ENCODE results near the gene NAP1L4.

Gene NAP1L4

GRCh38 chr11:2992234-2992996 is at the start of gene NAP1L4:
Gene NAP1L4 (minus strand): TSS chr11:2992329. CDS start chr11:2979220, 13,109 bp downstream.
- H3K9me3 ChIP-seq: no peaks in the 10 kb centered on the region
- H3K27me3 ChIP-seq: no peaks in the 10 kb centered on the region
- H3K4me1 ChIP-seq: peaks cover 0 to 44% (median 36%) of the 10 kb centered on the region in 4 donors
- TF ChIP-seq CTCF (IDR thresholded peaks at IDR 0.05): peak in 1 of 2 experiments; percentile 7
- DNase-seq: peak; percentile 96 to 97
- peak within 1 kb of the TSS; percentile 90 to 95 for H3K27ac ChIP-seq
- H3K36me3 ChIP-seq: no peaks in the 10 kb centered on the region
- H3K4me3 ChIP-seq: peak within 1 kb of the TSS; percentile 81 to 89
- intact Hi-C loops (cut with DNase I; ENCODE audit: low total_unique reads): no loop called here

GRCh38 chr11:3040881-3041280 is 48.8 kb upstream of the NAP1L4 start:
- Histone ChIP-seq H3K36me3 (peaks cover 33 to 77% (median 53%) of the 10 kb centered on the region in 3 donors), H3K27me3 (no peaks in the 10 kb centered on the region), H3K9me3 (no peaks in the 10 kb centered on the region), H3K27ac (no peak overlapping the region), H3K4me1 (peaks cover 0 to 31% (median 23%) of the 10 kb centered on the region in 4 donors), H3K4me3 (no peak overlapping the region)
- no peak for DNase-seq
- TF ChIP-seq CTCF (IDR thresholded peaks at IDR 0.05): no peak
- intact Hi-C loops (cut with DNase I; ENCODE audit: low total_unique reads): no loop called here

- H3K4me3 ChIP-seq: no peak overlapping the region
- no peak for DNase-seq
- H3K4me1 ChIP-seq: peaks cover 0 to 12% (median 6%) of the 10 kb centered on the region in 4 donors
- intact Hi-C loops (cut with DNase I; ENCODE audit: low total_unique reads): loop anchor here (2.0 to 5.0 kb wide), 2 partner anchors 55 to 184 kb away; no protein-coding TSS in a partner anchor
- H3K36me3 ChIP-seq: peaks cover 44 to 87% (median 66%) of the 10 kb centered on the region in 3 donors
- H3K9me3 ChIP-seq: no peaks in the 10 kb centered on the region
- H3K27ac ChIP-seq: no peak overlapping the region
- TF ChIP-seq CTCF (IDR thresholded peaks at IDR 0.05): no peak
- no peaks in the 10 kb centered on the region for H3K27me3 ChIP-seq
Measured at GRCh38 chr11:3037945-3038271, 45.8 kb upstream of the NAP1L4 start.

GRCh38 chr11:3037040-3037944 is 45.2 kb upstream of the NAP1L4 start:
- Histone ChIP-seq H3K27ac (no peak overlapping the region), H3K27me3 (no peaks in the 10 kb centered on the region), H3K4me1 (peaks cover 0 to 6% (median under 1%) of the 10 kb centered on the region in 4 donors), H3K36me3 (peaks cover 44 to 91% (median 72%) of the 10 kb centered on the region in 3 donors), H3K4me3 (no peak overlapping the region), H3K9me3 (no peaks in the 10 kb centered on the region)
- TF ChIP-seq CTCF (IDR thresholded peaks at IDR 0.05): peak; percentile 70 to 81
- intact Hi-C loops (cut with DNase I; ENCODE audit: low total_unique reads): loop anchor here (2.0 to 5.0 kb wide), 2 partner anchors 56 to 185 kb away; no protein-coding TSS in a partner anchor
- DNase-seq: peak; percentile 86 to 90

GRCh38 chr11:3036419-3036818 is 44.3 kb upstream of the NAP1L4 start:
- Histone ChIP-seq H3K27me3 (no peaks in the 10 kb centered on the region), H3K4me1 (no peaks in the 10 kb centered on the region), H3K36me3 (peaks cover 44 to 89% (median 69%) of the 10 kb centered on the region in 3 donors), H3K9me3 (no peaks in the 10 kb centered on the region), H3K4me3 (no peak overlapping the region), H3K27ac (no peak overlapping the region)
- TF ChIP-seq CTCF (IDR thresholded peaks at IDR 0.05): no peak
- DNase-seq: no peak
- intact Hi-C loops (cut with DNase I; ENCODE audit: low total_unique reads): loop anchor here (2.0 to 5.0 kb wide), 2 partner anchors 56 to 186 kb away; no protein-coding TSS in a partner anchor

Data from tibial artery (tissue), 4 donors.